Uterus (tissue), 2 donors: ENCODE measurements around the gene C9orf153.

Experiments
- CTCF ChIP-seq, 4 experiments: fragments of 200-600 bp in 2 of 4; fragments of 450-650 bp in 2 of 4; sonication (generic) in 2 of 4; IDR thresholded peaks; one replicate each; pipeline ENCODE4 v1.5.1; 2016 to 2019; ENCODE audit warnings: antibody characterized with exemption in 4 of 4, mild to moderate bottlenecking in 2 of 4, moderate library complexity in 1 of 4
- POLR2A ChIP-seq, 2 donors: fragments of 450-650 bp; IDR thresholded peaks; one replicate each; pipeline ENCODE4 v1.6.1; 2016; ENCODE audit warnings: antibody characterized with exemption in 2 of 2, mild to moderate bottlenecking in 1 of 2, moderate library complexity in 1 of 2

DNA sequence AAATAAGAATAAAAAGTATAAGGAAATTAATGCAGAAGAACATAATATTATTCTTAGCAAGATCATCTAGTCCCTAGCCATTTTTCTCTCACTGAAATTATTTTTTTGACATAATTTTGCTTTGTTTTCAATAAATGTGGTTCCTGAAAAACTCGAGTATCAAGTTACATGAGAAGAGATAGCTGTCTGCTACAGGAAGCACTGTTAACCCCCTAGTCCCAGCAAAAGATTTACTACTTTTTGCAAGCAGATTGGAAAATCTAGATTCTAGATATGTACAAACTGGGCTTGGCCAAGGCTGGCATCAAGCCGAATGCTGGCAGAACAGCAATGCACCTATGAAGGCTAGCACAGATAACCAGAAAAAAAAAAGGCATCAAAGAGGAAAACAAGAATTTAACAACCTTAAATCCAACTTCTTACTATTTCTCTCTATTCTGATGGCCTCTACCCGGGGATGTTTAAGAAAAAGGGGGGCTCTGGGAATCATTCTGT is 44.8 kb upstream of the C9orf153 start:
- no peak for TF ChIP-seq CTCF (IDR thresholded peaks at IDR 0.05)
- no peak for TF ChIP-seq POLR2A (IDR thresholded peaks at IDR 0.05)
